ENCODE data around the gene DLEC1.

DLEC1 gene

DNA sequence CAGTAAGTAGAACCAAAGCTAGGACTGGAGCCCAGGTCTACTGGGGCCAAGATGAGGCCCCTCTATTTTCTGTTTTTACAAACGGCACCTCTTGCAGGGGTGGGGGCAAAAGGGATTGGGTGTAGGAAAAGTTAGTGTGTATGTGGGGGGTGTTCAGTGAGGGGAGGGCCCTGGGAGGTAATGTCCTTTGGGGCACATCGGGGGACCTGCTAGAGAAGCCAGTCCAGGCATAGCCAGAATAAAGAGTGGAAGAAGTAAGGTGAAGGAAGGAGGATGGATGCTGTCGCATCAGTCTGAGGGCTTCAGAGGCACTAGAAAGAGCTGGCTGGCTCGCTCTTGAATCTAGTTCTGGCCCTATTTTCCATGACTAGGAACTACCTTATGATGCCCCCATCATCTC is 12.2 kb upstream of the DLEC1 start (continued):
- TF ChIP-seq, protein P1, sequence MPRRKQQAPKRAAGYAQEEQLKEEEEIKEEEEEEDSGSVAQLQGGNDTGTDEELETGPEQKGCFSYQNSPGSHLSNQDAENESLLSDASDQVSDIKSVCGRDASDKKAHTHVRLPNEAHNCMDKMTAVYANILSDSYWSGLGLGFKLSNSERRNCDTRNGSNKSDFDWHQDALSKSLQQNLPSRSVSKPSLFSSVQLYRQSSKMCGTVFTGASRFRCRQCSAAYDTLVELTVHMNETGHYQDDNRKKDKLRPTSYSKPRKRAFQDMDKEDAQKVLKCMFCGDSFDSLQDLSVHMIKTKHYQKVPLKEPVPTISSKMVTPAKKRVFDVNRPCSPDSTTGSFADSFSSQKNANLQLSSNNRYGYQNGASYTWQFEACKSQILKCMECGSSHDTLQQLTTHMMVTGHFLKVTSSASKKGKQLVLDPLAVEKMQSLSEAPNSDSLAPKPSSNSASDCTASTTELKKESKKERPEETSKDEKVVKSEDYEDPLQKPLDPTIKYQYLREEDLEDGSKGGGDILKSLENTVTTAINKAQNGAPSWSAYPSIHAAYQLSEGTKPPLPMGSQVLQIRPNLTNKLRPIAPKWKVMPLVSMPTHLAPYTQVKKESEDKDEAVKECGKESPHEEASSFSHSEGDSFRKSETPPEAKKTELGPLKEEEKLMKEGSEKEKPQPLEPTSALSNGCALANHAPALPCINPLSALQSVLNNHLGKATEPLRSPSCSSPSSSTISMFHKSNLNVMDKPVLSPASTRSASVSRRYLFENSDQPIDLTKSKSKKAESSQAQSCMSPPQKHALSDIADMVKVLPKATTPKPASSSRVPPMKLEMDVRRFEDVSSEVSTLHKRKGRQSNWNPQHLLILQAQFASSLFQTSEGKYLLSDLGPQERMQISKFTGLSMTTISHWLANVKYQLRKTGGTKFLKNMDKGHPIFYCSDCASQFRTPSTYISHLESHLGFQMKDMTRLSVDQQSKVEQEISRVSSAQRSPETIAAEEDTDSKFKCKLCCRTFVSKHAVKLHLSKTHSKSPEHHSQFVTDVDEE (CRISPR knock-in tag; IDR thresholded peaks at IDR 0.05): no peak
- TF ChIP-seq TOX (CRISPR knock-in tag; IDR thresholded peaks at IDR 0.05; ENCODE audit: borderline replicate concordance): no peak
- no peak for TF ChIP-seq ZFP3 (CRISPR knock-in tag; IDR thresholded peaks at IDR 0.05)
- no peak for TF ChIP-seq BACH2 (CRISPR knock-in tag; IDR thresholded peaks at IDR 0.05; ENCODE audit: borderline replicate concordance)
- TF ChIP-seq GLIS3 (CRISPR knock-in tag; IDR thresholded peaks at IDR 0.05): no peak
- TF ChIP-seq ESRRG (CRISPR knock-in tag; IDR thresholded peaks at IDR 0.05): no peak
- no peak for TF ChIP-seq ZNF8 (CRISPR knock-in tag; IDR thresholded peaks at IDR 0.05)
- TF ChIP-seq PPARA (CRISPR knock-in tag; IDR thresholded peaks at IDR 0.05; ENCODE audit: borderline replicate concordance): no peak

- TF ChIP-seq ZFP30 (CRISPR knock-in tag; IDR thresholded peaks at IDR 0.05) (no peak), TOX (CRISPR knock-in tag; IDR thresholded peaks at IDR 0.05; ENCODE audit: borderline replicate concordance) (no peak), SNAI2 (CRISPR knock-in tag; IDR thresholded peaks at IDR 0.05) (no peak), ISL1 (CRISPR knock-in tag; IDR thresholded peaks at IDR 0.05) (no peak), ARNTL (CRISPR knock-in tag; IDR thresholded peaks at IDR 0.05; ENCODE audit: borderline replicate concordance, low read depth) (no peak), ZFP3 (CRISPR knock-in tag; IDR thresholded peaks at IDR 0.05) (no peak), GLIS3 (CRISPR knock-in tag; IDR thresholded peaks at IDR 0.05) (no peak), POU6F1 (CRISPR knock-in tag; IDR thresholded peaks at IDR 0.05; ENCODE audit: borderline replicate concordance, low read depth) (no peak), PATZ1 (CRISPR knock-in tag; IDR thresholded peaks at IDR 0.05; ENCODE audit: borderline replicate concordance) (no peak), BACH2 (CRISPR knock-in tag; IDR thresholded peaks at IDR 0.05; ENCODE audit: borderline replicate concordance) (no peak), OSR1 (CRISPR knock-in tag; IDR thresholded peaks at IDR 0.05) (no peak)
- TF ChIP-seq, protein P1 (CRISPR knock-in tag; IDR thresholded peaks at IDR 0.05): no peak
- ATAC-seq: no peak
Observed at GRCh38 chr3:38027466-38028465, 11.2 kb upstream of the DLEC1 start.

DNA sequence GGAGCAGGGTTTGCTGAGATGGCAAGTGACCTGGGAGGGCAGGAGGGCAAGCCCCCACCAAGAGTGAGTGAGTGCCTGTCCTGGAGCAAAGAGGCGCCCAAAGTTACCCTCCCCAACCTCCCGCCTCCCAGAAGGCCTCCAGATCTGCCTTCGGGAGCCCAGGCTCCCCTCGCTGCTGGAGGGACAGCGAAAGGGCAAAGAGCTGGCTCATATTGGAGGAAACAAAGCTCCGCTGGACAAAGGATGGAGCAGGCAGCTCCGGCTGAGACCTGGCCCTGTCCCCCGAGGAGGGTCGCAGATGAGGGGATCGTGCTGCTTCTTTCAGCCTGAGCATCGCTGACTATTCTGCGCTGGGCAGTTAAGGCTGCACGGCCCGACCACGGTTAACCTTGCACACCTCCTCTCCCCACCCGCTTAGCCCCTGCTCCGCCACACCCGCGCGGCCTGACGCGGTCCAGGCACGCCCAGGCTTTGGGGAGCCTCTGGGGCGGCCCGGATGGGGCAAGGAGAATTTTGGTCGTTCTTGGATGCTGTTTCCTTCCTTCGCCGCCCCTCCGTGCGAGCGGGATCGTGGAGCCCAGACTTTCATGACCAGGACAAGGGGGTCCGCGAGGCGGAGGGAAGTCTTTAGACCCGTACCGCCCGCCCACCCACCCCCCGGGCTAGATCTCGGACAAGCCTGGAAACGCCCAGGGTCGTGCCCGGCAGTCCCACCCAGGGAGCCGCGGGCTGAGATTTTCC is 10.2 kb upstream of the DLEC1 start:
- ATAC-seq: no peak
- TF ChIP-seq PPARA (CRISPR knock-in tag; IDR thresholded peaks at IDR 0.05; ENCODE audit: borderline replicate concordance): no peak
- TF ChIP-seq ZFP30 (CRISPR knock-in tag; IDR thresholded peaks at IDR 0.05): no peak
- no peak for TF ChIP-seq ZNF565 (CRISPR knock-in tag; conservative IDR thresholded peaks at IDR 0.05; ENCODE audit: low read depth)
- no peak for TF ChIP-seq RARB (CRISPR knock-in tag; IDR thresholded peaks at IDR 0.05)
- TF ChIP-seq ZNF8 (CRISPR knock-in tag; IDR thresholded peaks at IDR 0.05): no peak
- no peak for TF ChIP-seq ARNTL (CRISPR knock-in tag; IDR thresholded peaks at IDR 0.05; ENCODE audit: borderline replicate concordance, low read depth)
- TF ChIP-seq POU6F1 (CRISPR knock-in tag; IDR thresholded peaks at IDR 0.05; ENCODE audit: borderline replicate concordance, low read depth): no peak
- TF ChIP-seq ZC3H10 (CRISPR knock-in tag; IDR thresholded peaks at IDR 0.05): no peak
- TF ChIP-seq ISL1 (CRISPR knock-in tag; IDR thresholded peaks at IDR 0.05): no peak
- TF ChIP-seq ESRRG (CRISPR knock-in tag; IDR thresholded peaks at IDR 0.05): no peak
- TF ChIP-seq TOX (CRISPR knock-in tag; IDR thresholded peaks at IDR 0.05; ENCODE audit: borderline replicate concordance): no peak
- TF ChIP-seq ZNF70 (CRISPR knock-in tag; IDR thresholded peaks at IDR 0.05): no peak
- no peak for TF ChIP-seq CSRNP3 (CRISPR knock-in tag; IDR thresholded peaks at IDR 0.05)

Data from SK-N-SH treated with all-trans-retinoic acid at 6 μM for 48 hours (cell line).